ENCODE data around the gene GJC1. TPM values are rescaled to one million over a fixed set of nuclear protein-coding genes. Genes with fewer than 3 reads are reported as not detected.
"Not testable (repeated sequence)": the region's sequence is repeated elsewhere in the genome, so short reads cannot be mapped to it uniquely, and the experiment has no call there.

The GJC1 gene
- total RNA-seq, 1 experiment from 2014 or later: 0.86 TPM

GRCh38 chr17:44760474-44761308 is 69.4 kb downstream of the GJC1 start:
- H3K79me2 ChIP-seq (ENCODE audit: low read length): no peaks in the 10 kb centered on the region
- H3K9ac ChIP-seq (ENCODE audit: low read length): no peak overlapping the region
- no peaks in the 10 kb centered on the region for H3K27me3 ChIP-seq (ENCODE audit: low read length)
- no peak overlapping the region for H2AFZ ChIP-seq (ENCODE audit: low read length)
- no peaks in the 10 kb centered on the region for H3K36me3 ChIP-seq (ENCODE audit: insufficient read depth, low read length)
- H3K4me3 ChIP-seq (ENCODE audit: low read length): no peak overlapping the region
- no peak for DNase-seq
- H3K9me2 ChIP-seq (replicated peaks; ENCODE audit: insufficient read depth, low read length): no peaks in the 10 kb centered on the region
- no peak overlapping the region for H3K4me2 ChIP-seq (ENCODE audit: low read depth, low read length, poor library complexity, severe bottlenecking)
- no peak overlapping the region for H3K27ac ChIP-seq (ENCODE audit: low read length)
- H3K4me1 ChIP-seq (ENCODE audit: low read length): no peaks in the 10 kb centered on the region
- no peaks in the 10 kb centered on the region for H3K9me3 ChIP-seq (ENCODE audit: low read length)
- H4K20me1 ChIP-seq (ENCODE audit: insufficient read depth, low read depth, low read length): no peaks in the 10 kb centered on the region

GRCh38 chr17:44759916-44760243 is 70.2 kb downstream of the GJC1 start:
- Histone ChIP-seq H3K36me3 (ENCODE audit: insufficient read depth, low read length) (no peaks in the 10 kb centered on the region), H4K20me1 (ENCODE audit: insufficient read depth, low read depth, low read length) (no peaks in the 10 kb centered on the region), H3K9ac (ENCODE audit: low read length) (no peak overlapping the region), H3K4me1 (ENCODE audit: low read length) (no peaks in the 10 kb centered on the region), H3K4me2 (ENCODE audit: low read depth, low read length, poor library complexity, severe bottlenecking) (no peak overlapping the region), H3K9me2 (replicated peaks; ENCODE audit: insufficient read depth, low read length) (no peaks in the 10 kb centered on the region), H3K4me3 (ENCODE audit: low read length) (no peak overlapping the region), H2AFZ (ENCODE audit: low read length) (no peak overlapping the region), H3K9me3 (ENCODE audit: low read length) (no peaks in the 10 kb centered on the region), H3K27me3 (ENCODE audit: low read length) (no peaks in the 10 kb centered on the region), H3K79me2 (ENCODE audit: low read length) (no peaks in the 10 kb centered on the region), H3K27ac (ENCODE audit: low read length) (no peak overlapping the region)
- no peak for DNase-seq

GRCh38 chr17:44759086-44759915 is 70.8 kb downstream of the GJC1 start:
- no peak overlapping the region for H3K4me2 ChIP-seq (ENCODE audit: low read depth, low read length, poor library complexity, severe bottlenecking)

GRCh38 chr17:44758414-44759085 is 71.5 kb downstream of the GJC1 start, which contains the start of gene ADAM11:
TSS of gene ADAM11 (plus strand) at chr17:44758988. CDS start at chr17:44759200, 212 bp downstream.
- H3K27ac ChIP-seq (ENCODE audit: low read length): no peak within 1 kb of the TSS
- no peak for DNase-seq
- H2AFZ ChIP-seq (ENCODE audit: low read length): no peak within 1 kb of the TSS
- no peaks in the 10 kb centered on the region for H3K4me1 ChIP-seq (ENCODE audit: low read length)
- H3K79me2 ChIP-seq (ENCODE audit: low read length): no peaks in the 10 kb centered on the region
- H3K4me2 ChIP-seq (ENCODE audit: low read depth, low read length, poor library complexity, severe bottlenecking): no peak within 1 kb of the TSS
- H3K9me2 ChIP-seq (replicated peaks; ENCODE audit: insufficient read depth, low read length): no peaks in the 10 kb centered on the region
- no peaks in the 10 kb centered on the region for H3K27me3 ChIP-seq (ENCODE audit: low read length)
- no peaks in the 10 kb centered on the region for H4K20me1 ChIP-seq (ENCODE audit: insufficient read depth, low read depth, low read length)
- H3K4me3 ChIP-seq (ENCODE audit: low read length): no peak within 1 kb of the TSS
- no peak within 1 kb of the TSS for H3K9ac ChIP-seq (ENCODE audit: low read length)
- no peaks in the 10 kb centered on the region for H3K36me3 ChIP-seq (ENCODE audit: insufficient read depth, low read length)
- no peaks in the 10 kb centered on the region for H3K9me3 ChIP-seq (ENCODE audit: low read length)

More at GRCh38 chr17:44759086-44759915, 70.8 kb downstream of the GJC1 start:
- no peaks in the 10 kb centered on the region for H3K79me2 ChIP-seq (ENCODE audit: low read length)
- no peak overlapping the region for H3K9ac ChIP-seq (ENCODE audit: low read length)
- H3K36me3 ChIP-seq (ENCODE audit: insufficient read depth, low read length): no peaks in the 10 kb centered on the region
- H2AFZ ChIP-seq (ENCODE audit: low read length): no peak overlapping the region
- H4K20me1 ChIP-seq (ENCODE audit: insufficient read depth, low read depth, low read length): no peaks in the 10 kb centered on the region
- H3K4me3 ChIP-seq (ENCODE audit: low read length): no peak overlapping the region
- no peak overlapping the region for H3K27ac ChIP-seq (ENCODE audit: low read length)
- H3K9me3 ChIP-seq (ENCODE audit: low read length): no peaks in the 10 kb centered on the region
- H3K4me1 ChIP-seq (ENCODE audit: low read length): no peaks in the 10 kb centered on the region
- H3K27me3 ChIP-seq (ENCODE audit: low read length): no peaks in the 10 kb centered on the region
- DNase-seq: no peak
- no peaks in the 10 kb centered on the region for H3K9me2 ChIP-seq (replicated peaks; ENCODE audit: insufficient read depth, low read length)

- Histone ChIP-seq H3K79me2 (ENCODE audit: low read length) (no peaks in the 10 kb centered on the region), H3K9me2 (replicated peaks; ENCODE audit: insufficient read depth, low read length) (no peaks in the 10 kb centered on the region), H3K4me2 (ENCODE audit: low read depth, low read length, poor library complexity, severe bottlenecking) (no peak overlapping the region), H3K27ac (ENCODE audit: low read length) (no peak overlapping the region), H3K9ac (ENCODE audit: low read length) (no peak overlapping the region), H4K20me1 (ENCODE audit: insufficient read depth, low read depth, low read length) (no peaks in the 10 kb centered on the region), H3K9me3 (ENCODE audit: low read length) (no peaks in the 10 kb centered on the region), H3K4me1 (ENCODE audit: low read length) (no peaks in the 10 kb centered on the region), H3K27me3 (ENCODE audit: low read length) (no peaks in the 10 kb centered on the region), H3K4me3 (ENCODE audit: low read length) (no peak overlapping the region), H2AFZ (ENCODE audit: low read length) (no peak overlapping the region), H3K36me3 (ENCODE audit: insufficient read depth, low read length) (no peaks in the 10 kb centered on the region)
- DNase-seq: no peak
These were observed 72.1 kb downstream of the GJC1 start for GRCh38 chr17:44757918-44758413.

- H3K4me1 ChIP-seq (ENCODE audit: low read length): no peaks in the 10 kb centered on the region
- H3K4me3 ChIP-seq (ENCODE audit: low read length): no peak overlapping the region
- DNase-seq: no peak
- H3K9ac ChIP-seq (ENCODE audit: low read length): no peak overlapping the region
- no peak overlapping the region for H2AFZ ChIP-seq (ENCODE audit: low read length)
- no peaks in the 10 kb centered on the region for H3K27me3 ChIP-seq (ENCODE audit: low read length)
- no peak overlapping the region for H3K27ac ChIP-seq (ENCODE audit: low read length)
- no peaks in the 10 kb centered on the region for H3K36me3 ChIP-seq (ENCODE audit: insufficient read depth, low read length)
- H3K9me3 ChIP-seq (ENCODE audit: low read length): no peaks in the 10 kb centered on the region
- H3K79me2 ChIP-seq (ENCODE audit: low read length): no peaks in the 10 kb centered on the region
- H4K20me1 ChIP-seq (ENCODE audit: insufficient read depth, low read depth, low read length): no peaks in the 10 kb centered on the region
- H3K9me2 ChIP-seq (replicated peaks; ENCODE audit: insufficient read depth, low read length): no peaks in the 10 kb centered on the region
- H3K4me2 ChIP-seq (ENCODE audit: low read depth, low read length, poor library complexity, severe bottlenecking): no peak overlapping the region
These were observed 72.8 kb downstream of the GJC1 start for GRCh38 chr17:44757045-44757917.

- H3K9me3 ChIP-seq (ENCODE audit: low read length); H3K36me3 ChIP-seq (ENCODE audit: insufficient read depth, low read length); H4K20me1 ChIP-seq (ENCODE audit: insufficient read depth, low read depth, low read length); H3K27me3 ChIP-seq (ENCODE audit: low read length); H3K9ac ChIP-seq (ENCODE audit: low read length); H2AFZ ChIP-seq (ENCODE audit: low read length); DNase-seq; H3K27ac ChIP-seq (ENCODE audit: low read length); H3K4me3 ChIP-seq (ENCODE audit: low read length); H3K4me1 ChIP-seq (ENCODE audit: low read length); H3K4me2 ChIP-seq (ENCODE audit: low read depth, low read length, poor library complexity, severe bottlenecking); H3K79me2 ChIP-seq (ENCODE audit: low read length); H3K9me2 ChIP-seq (replicated peaks; ENCODE audit: insufficient read depth, low read length): not testable (repeated sequence)
These were observed 74.9 kb downstream of the GJC1 start for GRCh38 chr17:44755180-44755579.

Data from Karpas-422 (cell line).